CD14-positive monocyte (primary cell): ENCODE data around the gene MAP10. TPM values are rescaled to one million over a fixed set of nuclear protein-coding genes. Genes with fewer than 3 reads are reported as not detected.

Experiments
- DNase-seq, 3 donors: peaks; one replicate each; pipeline ENCODE4 v3.0.0-alpha.2; 2011 to 2022
- H2AFZ ChIP-seq: 2 replicates; pipeline ENCODE4 v1.6.0; 2012; ENCODE audit warnings: mild to moderate bottlenecking, low read depth, low read length, inconsistent platforms; ENCODE audit not compliant: insufficient read depth, poor library complexity, severe bottlenecking
- H3K27ac ChIP-seq, 2 donors: 1 replicate in 1 of 2; 2 replicates in 1 of 2; pipeline ENCODE4 v1.5.1; 2012 to 2013; ENCODE audit warnings: low read length in 2 of 2, control low read depth in 1 of 2, inconsistent platforms in 1 of 2, low read depth in 1 of 2, mild to moderate bottlenecking in 1 of 2
- H3K27me3 ChIP-seq, 2 donors: one replicate each; pipeline versions ENCODE4 v1.6.0 to v1.6.1; 2011 to 2013; ENCODE audit warnings: low read length in 2 of 2; ENCODE audit not compliant: control insufficient read depth in 2 of 2, insufficient read depth in 2 of 2
- H3K36me3 ChIP-seq, 2 donors: replicated peaks in 1 of 2; 1 replicate in 1 of 2; 2 replicates in 1 of 2; pipeline versions ENCODE4 v1.5.1 to v1.6.1; 2012 to 2013; ENCODE audit warnings: low read length in 2 of 2, control low read depth in 1 of 2, inconsistent platforms in 1 of 2, mild to moderate bottlenecking in 1 of 2; ENCODE audit not compliant: insufficient read depth in 2 of 2, control insufficient read depth in 1 of 2
- H3K4me1 ChIP-seq, 2 donors: 1 replicate in 1 of 2; 2 replicates in 1 of 2; pipeline versions ENCODE4 v1.5.1 to v1.6.1; 2012 to 2013; ENCODE audit warnings: low read length in 2 of 2, control low read depth in 1 of 2, inconsistent platforms in 1 of 2, mild to moderate bottlenecking in 1 of 2, moderate library complexity in 1 of 2; ENCODE audit not compliant: insufficient read depth in 2 of 2, control insufficient read depth in 1 of 2
- H3K4me2 ChIP-seq: replicated peaks from 2 replicates; pipeline ENCODE3; 2012; ENCODE audit warnings: low read length, moderate library complexity, mild to moderate bottlenecking; ENCODE audit not compliant: poor library complexity, severe bottlenecking; ENCODE audit errors: extremely low read depth
- H3K4me3 ChIP-seq, 3 experiments: fragments of 200-600 bp in 1 of 3; sonication (generic) in 1 of 3; replicated peaks in 1 of 3; 1 replicate in 2 of 3; 2 replicates in 1 of 3; pipeline ENCODE4 v1.5.1; 2011 to 2013; ENCODE audit warnings: low read length in 3 of 3, mild to moderate bottlenecking in 3 of 3, control low read depth in 2 of 3, low read depth in 2 of 3, inconsistent platforms in 1 of 3, moderate library complexity in 1 of 3
- H3K79me2 ChIP-seq: 2 replicates; pipeline ENCODE4 v1.6.0; 2012; ENCODE audit warnings: mild to moderate bottlenecking, control low read depth, inconsistent platforms, low read length, moderate library complexity; ENCODE audit not compliant: insufficient read depth
- H3K9ac ChIP-seq: 2 replicates; pipeline ENCODE4 v1.6.0; 2017; ENCODE audit warnings: low read length, mild to moderate bottlenecking; ENCODE audit not compliant: insufficient read depth, poor library complexity, severe bottlenecking
- H3K9me3 ChIP-seq, 2 donors: replicated peaks in 1 of 2; 1 replicate in 1 of 2; 2 replicates in 1 of 2; pipeline versions ENCODE4 v1.5.1 to v1.6.1; 2012 to 2013; ENCODE audit warnings: low read length in 2 of 2, control low read depth in 1 of 2; ENCODE audit not compliant: control insufficient read depth in 1 of 2, insufficient read depth in 1 of 2
- H4K20me1 ChIP-seq: 2 replicates; pipeline ENCODE4 v1.6.0; 2012; ENCODE audit warnings: mild to moderate bottlenecking, low read length, control low read depth, moderate library complexity; ENCODE audit not compliant: insufficient read depth
- H3K27ac Mint-ChIP-seq, 7 donors: one replicate each; pipeline ENCODE4 v1.8.0; 2020; ENCODE audit warnings: mild to moderate bottlenecking in 7 of 7, mixed read lengths in 7 of 7, moderate library complexity in 6 of 7, inconsistent platforms in 2 of 7
- H3K27me3 Mint-ChIP-seq, 3 donors: one replicate each; pipeline ENCODE4 v1.8.0; 2021 to 2022; ENCODE audit warnings: low read depth in 3 of 3, mild to moderate bottlenecking in 3 of 3, mixed read lengths in 3 of 3, moderate library complexity in 3 of 3, inconsistent platforms in 1 of 3
- H3K36me3 Mint-ChIP-seq, 2 donors: one replicate each; pipeline ENCODE4 v1.8.0; 2020; ENCODE audit warnings: mixed read lengths in 2 of 2, inconsistent platforms in 1 of 2, mild to moderate bottlenecking in 1 of 2
- H3K4me1 Mint-ChIP-seq: one replicate; pipeline ENCODE4 v1.8.0; 2020; ENCODE audit warnings: mild to moderate bottlenecking, mixed read lengths
- H3K4me3 Mint-ChIP-seq, 2 donors: one replicate each; pipeline ENCODE4 v1.8.0; 2020; ENCODE audit warnings: mild to moderate bottlenecking in 2 of 2, mixed read lengths in 2 of 2, moderate library complexity in 1 of 2
- H3K9me3 Mint-ChIP-seq, 7 donors: one replicate each; pipeline ENCODE4 v1.8.0; 2020 to 2022; ENCODE audit warnings: mixed read lengths in 7 of 7, mild to moderate bottlenecking in 6 of 7, moderate library complexity in 6 of 7, inconsistent platforms in 2 of 7
- CTCF ChIP-seq: fragments of 200-600 bp; IDR thresholded peaks from one replicate; pipeline ENCODE4 v1.8.0; 2022; ENCODE audit warnings: antibody characterized with exemption, mild to moderate bottlenecking
- intact Hi-C, 2 donors: fragments of 100-400 bp; cut with micrococcal nuclease; formaldehyde crosslinking; loops; one replicate each; pipeline versions ENCODE4 v1.15.0 to v1.15.1; 2023
- polyA plus RNA-seq, 3 donors: library from polyadenylated mRNA; depleted of rRNA in 1 of 3; unstranded in 2 of 3; stranded (reverse) in 1 of 3; fragments of 300-500 nt in 2 of 3; fragments of >200 nt in 1 of 3; fragmentation: Illumina TruSeq in 2 of 3; gene quantifications; 1 replicate in 2 of 3; 2 replicates in 1 of 3; pipeline ENCODE4 v1.2.3, GENCODE V29; 2012 to 2021

The MAP10 gene
- polyA plus RNA-seq, 3 donors: 0.53 to 2.3 (median 1.1) TPM

GRCh38 chr1:232789651-232790050, 15.6 kb upstream of the MAP10 start:
- H3K4me3 ChIP-seq: no peak overlapping the region
- H3K4me2 ChIP-seq: no peak overlapping the region
- Mint-ChIP-seq H3K36me3 (no peaks in the 10 kb centered on the region), H3K9me3 (no peaks in the 10 kb centered on the region), H3K4me1 (peaks cover 6% of the 10 kb centered on the region), H3K4me3 (no peak overlapping the region), H3K27me3 (peaks cover 0 to 2% (median 0%) of the 10 kb centered on the region in 3 donors), H3K27ac (no peak overlapping the region)
- H3K4me1 ChIP-seq: peaks cover 6% of the 10 kb centered on the region in 2 donors
- no peak for TF ChIP-seq CTCF
- H3K9me3 ChIP-seq: no peaks in the 10 kb centered on the region
- no peaks in the 10 kb centered on the region for H3K27me3 ChIP-seq
- no peaks in the 10 kb centered on the region for H3K79me2 ChIP-seq
- H3K9ac ChIP-seq: no peak overlapping the region
- H4K20me1 ChIP-seq: no peaks in the 10 kb centered on the region
- no peak for DNase-seq
- H3K27ac ChIP-seq: no peak overlapping the region
- intact Hi-C loops: no loop called here
- no peak overlapping the region for H2AFZ ChIP-seq
- H3K36me3 ChIP-seq: no peaks in the 10 kb centered on the region

GRCh38 chr1:232792949-232793348, 12.3 kb upstream of the MAP10 start:
- Histone ChIP-seq H2AFZ (no peak overlapping the region), H3K4me1 (peaks cover 6% of the 10 kb centered on the region in 2 donors), H3K4me3 (no peak overlapping the region), H3K79me2 (no peaks in the 10 kb centered on the region), H4K20me1 (no peaks in the 10 kb centered on the region), H3K4me2 (no peak overlapping the region), H3K27ac (no peak overlapping the region), H3K9me3 (no peaks in the 10 kb centered on the region), H3K36me3 (no peaks in the 10 kb centered on the region), H3K27me3 (no peaks in the 10 kb centered on the region), H3K9ac (no peak overlapping the region)
- no peaks in the 10 kb centered on the region for H3K9me3 Mint-ChIP-seq
- H3K27me3 Mint-ChIP-seq: no peaks in the 10 kb centered on the region
- H3K4me1 Mint-ChIP-seq: peaks cover 6% of the 10 kb centered on the region
- H3K4me3 Mint-ChIP-seq: no peak overlapping the region
- no peak for TF ChIP-seq CTCF
- DNase-seq: no peak
- intact Hi-C loops: no loop called here
- no peaks in the 10 kb centered on the region for H3K36me3 Mint-ChIP-seq
- peak overlapping the region in 1 of 7 donors; percentile 8 for H3K27ac Mint-ChIP-seq
